K562 (cell line): ENCODE data around the gene BCAN. TPM values are rescaled to one million over a fixed set of nuclear protein-coding genes. Genes with fewer than 3 reads are reported as not detected.

Experiments
- ARID1B ChIP-seq: fragments of 450-650 bp; IDR thresholded peaks from 2 replicates; pipeline ENCODE4 v1.6.1; 2016; ENCODE audit warnings: antibody characterized with exemption, mild to moderate bottlenecking, inconsistent platforms
- BHLHE40 ChIP-seq: IDR thresholded peaks from 2 replicates; pipeline ENCODE4 v1.6.1; 2011; ENCODE audit warnings: low read length, improper control_type of control experiment
- C11orf30 ChIP-seq: fragments of 450-650 bp; IDR thresholded peaks from 2 replicates; pipeline ENCODE4 v1.6.1; 2016; ENCODE audit warnings: low read depth, mild to moderate bottlenecking
- CHCHD3 ChIP-seq: fragments of 250-450 bp; sonication (Bioruptor Pico); IDR thresholded peaks from 2 replicates; pipeline ENCODE4 v2.1.2; 2022; ENCODE audit warnings: mild to moderate bottlenecking
- FOS ChIP-seq: IDR thresholded peaks from 3 replicates; pipeline ENCODE4 v1.6.1; 2011; ENCODE audit not compliant: insufficient read length; ENCODE audit errors: extremely low read depth
- FOXJ3 ChIP-seq: sonication (generic); formaldehyde crosslinking; IDR thresholded peaks from 2 replicates; pipeline ENCODE4 v1.4.0; 2020; ENCODE audit warnings: mild to moderate bottlenecking, missing genetic modification reagents
- GABPA ChIP-seq: fragments of 200-800 bp; sonication (Bioruptor generic); conservative IDR thresholded peaks from 2 replicates; pipeline ENCODE4 v1.6.1; 2016; ENCODE audit warnings: low read depth, missing genetic modification characterization, missing compliant biosample characterization
- KLF1 ChIP-seq: fragments of 450-650 bp; IDR thresholded peaks from 2 replicates; pipeline ENCODE4 v1.6.1; 2016; ENCODE audit warnings: missing genetic modification characterization, missing compliant biosample characterization
- L3MBTL2 ChIP-seq: fragments of 450-650 bp; IDR thresholded peaks from 2 replicates; pipeline ENCODE4 v1.6.1; 2016; ENCODE audit warnings: mild to moderate bottlenecking, moderate library complexity
- MAFG ChIP-seq: fragments of 450-650 bp; conservative IDR thresholded peaks from 2 replicates; pipeline ENCODE4 v1.6.1; 2016; ENCODE audit warnings: missing genetic modification characterization, missing compliant biosample characterization
- MBD2 ChIP-seq: sonication (generic); IDR thresholded peaks from 2 replicates; pipeline ENCODE4 v1.6.1; 2016; ENCODE audit warnings: low read depth, borderline replicate concordance
- NFE2 ChIP-seq: IDR thresholded peaks from 2 replicates; pipeline ENCODE4 v1.6.1; 2014; ENCODE audit warnings: antibody characterized with exemption, low read depth
- NFIC ChIP-seq: fragments of 450-650 bp; IDR thresholded peaks from 2 replicates; pipeline ENCODE4 v1.6.1; 2017; ENCODE audit warnings: mild to moderate bottlenecking, inconsistent platforms
- PPARD ChIP-seq: fragments of 250-450 bp; sonication (Bioruptor Pico); IDR thresholded peaks from 2 replicates; pipeline ENCODE4 v1.8.0; 2022; ENCODE audit warnings: inconsistent platforms, mild to moderate bottlenecking, moderate library complexity
- SMARCA4 ChIP-seq: fragments of 450-650 bp; IDR thresholded peaks from 2 replicates; pipeline ENCODE4 v1.6.1; 2016
- TCF7 ChIP-seq: sonication (generic); IDR thresholded peaks from 2 replicates; pipeline ENCODE4 v1.6.1; 2016; ENCODE audit warnings: antibody characterized with exemption, borderline replicate concordance
- TCF7L2 ChIP-seq: fragments of 150-350 bp; IDR thresholded peaks from 2 replicates; pipeline ENCODE4 v1.6.1; 2016; ENCODE audit warnings: low read depth, mild to moderate bottlenecking, low read length, moderate library complexity
- TSC22D4 ChIP-seq: fragments of 450-650 bp; IDR thresholded peaks from 2 replicates; pipeline ENCODE4 v1.6.1; 2016; ENCODE audit warnings: missing genetic modification characterization, missing biosample characterization, control low read depth
- U2AF2 ChIP-seq: fragments of 200-400 bp; formaldehyde crosslinking; optimal IDR thresholded peaks from 2 replicates; pipeline ENCODE3; 2017; ENCODE audit warnings: low read depth, mild to moderate bottlenecking, low read length
- ZNF124 ChIP-seq: sonication (generic); formaldehyde crosslinking; IDR thresholded peaks from 2 replicates; pipeline ENCODE4 v1.8.1; 2022; ENCODE audit warnings: missing genetic modification reagents
- ZNF561 ChIP-seq: fragments of 450-650 bp; formaldehyde crosslinking; conservative IDR thresholded peaks from 2 replicates; pipeline ENCODE4 v1.4.0; 2020; ENCODE audit warnings: mild to moderate bottlenecking, moderate library complexity
- ZSCAN32 ChIP-seq: fragments of 450-650 bp; formaldehyde crosslinking; IDR thresholded peaks from 2 replicates; pipeline ENCODE4 v1.4.0; 2020; ENCODE audit warnings: mild to moderate bottlenecking, moderate library complexity
- polyA plus RNA-seq, 8 experiments: library from polyadenylated mRNA; depleted of rRNA in 4 of 8; stranded (reverse) in 5 of 8; unstranded in 3 of 8; fragments of >200 nt; fragmentation: Nextera tagmentation in 2 of 8; fragmentation: Illumina TruSeq in 1 of 8; extraction: Ambion mirVana in 2 of 8; extraction: Trizol in 1 of 8; gene quantifications; 2 replicates each; pipeline versions ENCODE4 v1.2.1 to v1.2.3, GENCODE V29; 2011 to 2014; ENCODE audit warnings: inconsistent platforms in 1 of 8, missing spikeins in 1 of 8
- total RNA-seq, 7 experiments: library from RNA; depleted of rRNA in 6 of 7; stranded (reverse); fragments of >200 nt in 6 of 7; fragmentation: Illumina TruSeq in 2 of 7; extraction: Trizol in 2 of 7; gene quantifications; 2 replicates each; pipeline versions ENCODE4 v1.2.1 to v1.2.3, GENCODE V29; 2011 to 2021; ENCODE audit warnings: low replicate concordance in 1 of 7
- TF ChIP-seq, protein P1 (sequence below), 2 experiments: fragments of 450-650 bp in 1 of 2; IDR thresholded peaks; 2 replicates each; pipeline ENCODE4 v1.6.1; 2011 to 2017; ENCODE audit warnings: low read depth in 2 of 2, antibody characterized with exemption in 1 of 2, borderline replicate concordance in 1 of 2, low read length in 1 of 2, mild to moderate bottlenecking in 1 of 2, mixed read lengths in 1 of 2; ENCODE audit not compliant: control insufficient read depth in 1 of 2
- TF ChIP-seq, protein P2 (sequence below): fragments of 200-800 bp; sonication (Bioruptor generic); IDR thresholded peaks from 2 replicates; pipeline ENCODE4 v1.6.1; 2017; ENCODE audit warnings: missing genetic modification characterization, missing compliant biosample characterization
- TF ChIP-seq, protein P3 (sequence below): conservative IDR thresholded peaks from 2 replicates; pipeline ENCODE4 v1.6.1; 2011; ENCODE audit warnings: low read depth, mild to moderate bottlenecking, low read length; ENCODE audit not compliant: control insufficient read depth
- TF ChIP-seq, protein P4 (sequence below): sonication (generic); formaldehyde crosslinking; IDR thresholded peaks from 2 replicates; pipeline ENCODE4 v1.8.0; 2022; ENCODE audit warnings: missing genetic modification reagents, mild to moderate bottlenecking, borderline replicate concordance

The BCAN gene
- total and polyA plus RNA-seq, 9 of the 15 experiments (the other 6 are each of a cell fraction or from before 2014, with no cell fraction given) = 0.04 to 0.33 (median 0.14) TPM; not detected in 5

DNA sequence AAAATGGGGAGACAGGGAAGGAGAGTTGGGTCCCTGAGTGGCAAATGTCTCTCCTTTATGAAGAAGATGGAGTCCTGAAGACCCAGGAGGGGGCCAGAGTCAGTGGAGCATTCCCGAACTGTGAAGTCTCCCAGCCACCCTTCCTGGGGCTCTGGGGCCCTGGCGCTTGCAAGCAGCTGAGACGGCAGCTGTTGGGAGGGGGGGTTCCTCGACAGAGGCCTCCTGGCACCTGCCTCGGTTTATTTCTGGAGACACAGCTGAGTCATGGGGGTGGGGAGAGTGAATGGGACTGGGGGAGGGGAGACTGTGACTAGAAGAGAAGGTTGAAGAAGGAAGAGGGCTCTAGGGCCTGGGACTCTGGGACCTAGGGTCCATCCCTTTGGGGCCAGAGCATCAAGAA, 21.3 kb downstream of the BCAN start (continued):
- TF ChIP-seq, protein P1, sequence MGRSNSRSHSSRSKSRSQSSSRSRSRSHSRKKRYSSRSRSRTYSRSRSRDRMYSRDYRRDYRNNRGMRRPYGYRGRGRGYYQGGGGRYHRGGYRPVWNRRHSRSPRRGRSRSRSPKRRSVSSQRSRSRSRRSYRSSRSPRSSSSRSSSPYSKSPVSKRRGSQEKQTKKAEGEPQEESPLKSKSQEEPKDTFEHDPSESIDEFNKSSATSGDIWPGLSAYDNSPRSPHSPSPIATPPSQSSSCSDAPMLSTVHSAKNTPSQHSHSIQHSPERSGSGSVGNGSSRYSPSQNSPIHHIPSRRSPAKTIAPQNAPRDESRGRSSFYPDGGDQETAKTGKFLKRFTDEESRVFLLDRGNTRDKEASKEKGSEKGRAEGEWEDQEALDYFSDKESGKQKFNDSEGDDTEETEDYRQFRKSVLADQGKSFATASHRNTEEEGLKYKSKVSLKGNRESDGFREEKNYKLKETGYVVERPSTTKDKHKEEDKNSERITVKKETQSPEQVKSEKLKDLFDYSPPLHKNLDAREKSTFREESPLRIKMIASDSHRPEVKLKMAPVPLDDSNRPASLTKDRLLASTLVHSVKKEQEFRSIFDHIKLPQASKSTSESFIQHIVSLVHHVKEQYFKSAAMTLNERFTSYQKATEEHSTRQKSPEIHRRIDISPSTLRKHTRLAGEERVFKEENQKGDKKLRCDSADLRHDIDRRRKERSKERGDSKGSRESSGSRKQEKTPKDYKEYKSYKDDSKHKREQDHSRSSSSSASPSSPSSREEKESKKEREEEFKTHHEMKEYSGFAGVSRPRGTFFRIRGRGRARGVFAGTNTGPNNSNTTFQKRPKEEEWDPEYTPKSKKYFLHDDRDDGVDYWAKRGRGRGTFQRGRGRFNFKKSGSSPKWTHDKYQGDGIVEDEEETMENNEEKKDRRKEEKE (IDR thresholded peaks at IDR 0.05; ENCODE audit: borderline replicate concordance in 1 of 2, control insufficient read depth in 1 of 2, low read depth in 2 of 2, low read length in 1 of 2) = no peak
- no peak for TF ChIP-seq C11orf30
- TF ChIP-seq KLF1 (tag) = no peak
- no peak for TF ChIP-seq TSC22D4
- no peak for TF ChIP-seq L3MBTL2
- TF ChIP-seq, protein P2, sequence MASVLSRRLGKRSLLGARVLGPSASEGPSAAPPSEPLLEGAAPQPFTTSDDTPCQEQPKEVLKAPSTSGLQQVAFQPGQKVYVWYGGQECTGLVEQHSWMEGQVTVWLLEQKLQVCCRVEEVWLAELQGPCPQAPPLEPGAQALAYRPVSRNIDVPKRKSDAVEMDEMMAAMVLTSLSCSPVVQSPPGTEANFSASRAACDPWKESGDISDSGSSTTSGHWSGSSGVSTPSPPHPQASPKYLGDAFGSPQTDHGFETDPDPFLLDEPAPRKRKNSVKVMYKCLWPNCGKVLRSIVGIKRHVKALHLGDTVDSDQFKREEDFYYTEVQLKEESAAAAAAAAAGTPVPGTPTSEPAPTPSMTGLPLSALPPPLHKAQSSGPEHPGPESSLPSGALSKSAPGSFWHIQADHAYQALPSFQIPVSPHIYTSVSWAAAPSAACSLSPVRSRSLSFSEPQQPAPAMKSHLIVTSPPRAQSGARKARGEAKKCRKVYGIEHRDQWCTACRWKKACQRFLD (CRISPR knock-in tag) = 0 out of 2 replicates have a peak, but pooled peaks have one; percentile 42
- TF ChIP-seq ZNF561 (CRISPR knock-in tag) = no peak
- TF ChIP-seq ZSCAN32 (CRISPR knock-in tag) = no peak
- no peak for TF ChIP-seq TCF7
- TF ChIP-seq, protein P3, sequence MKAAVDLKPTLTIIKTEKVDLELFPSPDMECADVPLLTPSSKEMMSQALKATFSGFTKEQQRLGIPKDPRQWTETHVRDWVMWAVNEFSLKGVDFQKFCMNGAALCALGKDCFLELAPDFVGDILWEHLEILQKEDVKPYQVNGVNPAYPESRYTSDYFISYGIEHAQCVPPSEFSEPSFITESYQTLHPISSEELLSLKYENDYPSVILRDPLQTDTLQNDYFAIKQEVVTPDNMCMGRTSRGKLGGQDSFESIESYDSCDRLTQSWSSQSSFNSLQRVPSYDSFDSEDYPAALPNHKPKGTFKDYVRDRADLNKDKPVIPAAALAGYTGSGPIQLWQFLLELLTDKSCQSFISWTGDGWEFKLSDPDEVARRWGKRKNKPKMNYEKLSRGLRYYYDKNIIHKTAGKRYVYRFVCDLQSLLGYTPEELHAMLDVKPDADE = no peak
- peak; percentile 82 for TF ChIP-seq NFE2
- peak; percentile 44; the same call in 1 of the 2 replicates for TF ChIP-seq ARID1B
- TF ChIP-seq SMARCA4 = peak; percentile 55
- peak; percentile 31; the same call in 1 of the 2 replicates for TF ChIP-seq NFIC
- no peak for TF ChIP-seq CHCHD3 (CRISPR knock-in tag)
- TF ChIP-seq TCF7L2 = no peak
- no peak for TF ChIP-seq FOS
- TF ChIP-seq, protein P4, sequence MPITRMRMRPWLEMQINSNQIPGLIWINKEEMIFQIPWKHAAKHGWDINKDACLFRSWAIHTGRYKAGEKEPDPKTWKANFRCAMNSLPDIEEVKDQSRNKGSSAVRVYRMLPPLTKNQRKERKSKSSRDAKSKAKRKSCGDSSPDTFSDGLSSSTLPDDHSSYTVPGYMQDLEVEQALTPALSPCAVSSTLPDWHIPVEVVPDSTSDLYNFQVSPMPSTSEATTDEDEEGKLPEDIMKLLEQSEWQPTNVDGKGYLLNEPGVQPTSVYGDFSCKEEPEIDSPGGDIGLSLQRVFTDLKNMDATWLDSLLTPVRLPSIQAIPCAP (CRISPR knock-in tag) = no peak
- TF ChIP-seq U2AF2 = no peak
- TF ChIP-seq PPARD (CRISPR knock-in tag) = no peak
- peak; percentile 46; the same call in 1 of the 2 replicates for TF ChIP-seq BHLHE40
- TF ChIP-seq FOXJ3 (CRISPR knock-in tag) = no peak
- no peak; the same call in 1 of the 2 replicates for TF ChIP-seq MAFG
- no peak for TF ChIP-seq MBD2
- TF ChIP-seq GABPA (tag) = no peak
- TF ChIP-seq ZNF124 (CRISPR knock-in tag) = no peak
